HL-60 (cell line): ENCODE data around the gene FOXC2.

Experiments used
- DNase-seq, 2 experiments: peaks; one replicate each; pipeline ENCODE4 v3.0.0-alpha.2; 2010 to 2020; ENCODE audit warnings: low read depth in 1 of 2, low spot score in 1 of 2
- H3K27ac ChIP-seq: fragments of 250-450 bp; sonication (Bioruptor Pico); replicated peaks from 2 replicates; pipeline ENCODE4 v1.5.1; 2020; ENCODE audit warnings: mild to moderate bottlenecking, moderate library complexity
- H3K27me3 ChIP-seq: fragments of 250-450 bp; sonication (Bioruptor Pico); 2 replicates; pipeline ENCODE4 v1.5.1; 2021; ENCODE audit warnings: mild to moderate bottlenecking, moderate library complexity; ENCODE audit not compliant: insufficient read depth, poor library complexity, severe bottlenecking
- H3K4me3 ChIP-seq: replicated peaks from 2 replicates; pipeline ENCODE4 v1.5.1; 2011; ENCODE audit warnings: mild to moderate bottlenecking, control low read depth, low read length; ENCODE audit not compliant: insufficient read depth
- GABPA ChIP-seq: IDR thresholded peaks from 2 replicates; pipeline ENCODE4 v1.6.1; 2012; ENCODE audit warnings: low read depth
- POLR2AphosphoS5 ChIP-seq: IDR thresholded peaks from 2 replicates; pipeline ENCODE4 v1.6.1; 2012; ENCODE audit warnings: low read depth
- SPI1 ChIP-seq: IDR thresholded peaks from 2 replicates; pipeline ENCODE4 v1.6.1; 2012; ENCODE audit warnings: low read depth, mild to moderate bottlenecking, borderline replicate concordance
- TF ChIP-seq, protein P1 (sequence below): IDR thresholded peaks from one replicate; pipeline ENCODE4 v1.5.1; 2011; ENCODE audit warnings: low read length, control low read depth, inconsistent platforms; ENCODE audit not compliant: insufficient read depth
- TF ChIP-seq, protein P2 (sequence below): IDR thresholded peaks from 2 replicates; pipeline ENCODE4 v1.6.1; 2012; ENCODE audit warnings: low read depth; ENCODE audit not compliant: insufficient replicate concordance

Gene FOXC2

DNA sequence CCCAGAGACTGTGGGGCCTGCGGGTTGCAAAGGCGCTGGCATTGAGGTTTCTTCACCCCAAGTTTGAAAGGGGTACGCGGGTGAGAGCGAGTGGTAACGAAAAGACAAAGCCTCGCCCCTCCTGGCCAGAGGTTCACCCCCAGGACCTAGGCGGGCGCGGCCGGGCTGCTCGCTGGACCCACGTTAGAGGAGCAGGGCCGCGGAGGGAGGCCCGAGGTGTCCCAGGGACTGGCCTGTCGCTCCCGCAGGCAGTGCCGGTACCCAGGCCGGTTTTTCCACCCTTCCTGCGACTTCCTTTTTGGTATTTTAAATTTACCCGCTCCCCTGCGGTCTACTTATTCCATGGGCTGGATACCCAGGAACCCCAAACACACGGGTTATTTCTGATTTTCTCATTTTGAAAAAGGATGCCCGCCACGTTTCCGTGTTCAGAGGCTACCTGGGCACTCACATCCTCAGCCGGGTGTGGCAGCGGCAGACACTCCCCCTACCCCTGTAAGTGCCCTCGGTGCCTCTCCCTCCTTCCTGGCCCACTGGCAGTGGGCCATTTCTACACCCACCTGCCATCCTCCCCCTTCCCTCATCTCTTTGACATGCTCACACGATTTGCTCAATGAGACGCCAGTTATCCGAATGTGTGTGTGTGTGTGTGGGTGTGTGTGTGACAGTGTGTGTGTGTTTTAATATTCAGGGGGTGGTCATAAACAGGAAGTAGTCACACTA is 10.1 kb downstream of the FOXC2 start:
- no peak for DNase-seq
- H3K27ac ChIP-seq: no peak overlapping the region
- H3K27me3 ChIP-seq: peaks cover 2% of the 10 kb centered on the region
- H3K4me3 ChIP-seq: no peak overlapping the region
- TF ChIP-seq POLR2AphosphoS5 (no peak), GABPA (no peak), SPI1 (no peak)
- TF ChIP-seq, protein P1, sequence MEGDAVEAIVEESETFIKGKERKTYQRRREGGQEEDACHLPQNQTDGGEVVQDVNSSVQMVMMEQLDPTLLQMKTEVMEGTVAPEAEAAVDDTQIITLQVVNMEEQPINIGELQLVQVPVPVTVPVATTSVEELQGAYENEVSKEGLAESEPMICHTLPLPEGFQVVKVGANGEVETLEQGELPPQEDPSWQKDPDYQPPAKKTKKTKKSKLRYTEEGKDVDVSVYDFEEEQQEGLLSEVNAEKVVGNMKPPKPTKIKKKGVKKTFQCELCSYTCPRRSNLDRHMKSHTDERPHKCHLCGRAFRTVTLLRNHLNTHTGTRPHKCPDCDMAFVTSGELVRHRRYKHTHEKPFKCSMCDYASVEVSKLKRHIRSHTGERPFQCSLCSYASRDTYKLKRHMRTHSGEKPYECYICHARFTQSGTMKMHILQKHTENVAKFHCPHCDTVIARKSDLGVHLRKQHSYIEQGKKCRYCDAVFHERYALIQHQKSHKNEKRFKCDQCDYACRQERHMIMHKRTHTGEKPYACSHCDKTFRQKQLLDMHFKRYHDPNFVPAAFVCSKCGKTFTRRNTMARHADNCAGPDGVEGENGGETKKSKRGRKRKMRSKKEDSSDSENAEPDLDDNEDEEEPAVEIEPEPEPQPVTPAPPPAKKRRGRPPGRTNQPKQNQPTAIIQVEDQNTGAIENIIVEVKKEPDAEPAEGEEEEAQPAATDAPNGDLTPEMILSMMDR: no peak
- TF ChIP-seq, protein P2, sequence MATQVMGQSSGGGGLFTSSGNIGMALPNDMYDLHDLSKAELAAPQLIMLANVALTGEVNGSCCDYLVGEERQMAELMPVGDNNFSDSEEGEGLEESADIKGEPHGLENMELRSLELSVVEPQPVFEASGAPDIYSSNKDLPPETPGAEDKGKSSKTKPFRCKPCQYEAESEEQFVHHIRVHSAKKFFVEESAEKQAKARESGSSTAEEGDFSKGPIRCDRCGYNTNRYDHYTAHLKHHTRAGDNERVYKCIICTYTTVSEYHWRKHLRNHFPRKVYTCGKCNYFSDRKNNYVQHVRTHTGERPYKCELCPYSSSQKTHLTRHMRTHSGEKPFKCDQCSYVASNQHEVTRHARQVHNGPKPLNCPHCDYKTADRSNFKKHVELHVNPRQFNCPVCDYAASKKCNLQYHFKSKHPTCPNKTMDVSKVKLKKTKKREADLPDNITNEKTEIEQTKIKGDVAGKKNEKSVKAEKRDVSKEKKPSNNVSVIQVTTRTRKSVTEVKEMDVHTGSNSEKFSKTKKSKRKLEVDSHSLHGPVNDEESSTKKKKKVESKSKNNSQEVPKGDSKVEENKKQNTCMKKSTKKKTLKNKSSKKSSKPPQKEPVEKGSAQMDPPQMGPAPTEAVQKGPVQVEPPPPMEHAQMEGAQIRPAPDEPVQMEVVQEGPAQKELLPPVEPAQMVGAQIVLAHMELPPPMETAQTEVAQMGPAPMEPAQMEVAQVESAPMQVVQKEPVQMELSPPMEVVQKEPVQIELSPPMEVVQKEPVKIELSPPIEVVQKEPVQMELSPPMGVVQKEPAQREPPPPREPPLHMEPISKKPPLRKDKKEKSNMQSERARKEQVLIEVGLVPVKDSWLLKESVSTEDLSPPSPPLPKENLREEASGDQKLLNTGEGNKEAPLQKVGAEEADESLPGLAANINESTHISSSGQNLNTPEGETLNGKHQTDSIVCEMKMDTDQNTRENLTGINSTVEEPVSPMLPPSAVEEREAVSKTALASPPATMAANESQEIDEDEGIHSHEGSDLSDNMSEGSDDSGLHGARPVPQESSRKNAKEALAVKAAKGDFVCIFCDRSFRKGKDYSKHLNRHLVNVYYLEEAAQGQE: no peak

DNA sequence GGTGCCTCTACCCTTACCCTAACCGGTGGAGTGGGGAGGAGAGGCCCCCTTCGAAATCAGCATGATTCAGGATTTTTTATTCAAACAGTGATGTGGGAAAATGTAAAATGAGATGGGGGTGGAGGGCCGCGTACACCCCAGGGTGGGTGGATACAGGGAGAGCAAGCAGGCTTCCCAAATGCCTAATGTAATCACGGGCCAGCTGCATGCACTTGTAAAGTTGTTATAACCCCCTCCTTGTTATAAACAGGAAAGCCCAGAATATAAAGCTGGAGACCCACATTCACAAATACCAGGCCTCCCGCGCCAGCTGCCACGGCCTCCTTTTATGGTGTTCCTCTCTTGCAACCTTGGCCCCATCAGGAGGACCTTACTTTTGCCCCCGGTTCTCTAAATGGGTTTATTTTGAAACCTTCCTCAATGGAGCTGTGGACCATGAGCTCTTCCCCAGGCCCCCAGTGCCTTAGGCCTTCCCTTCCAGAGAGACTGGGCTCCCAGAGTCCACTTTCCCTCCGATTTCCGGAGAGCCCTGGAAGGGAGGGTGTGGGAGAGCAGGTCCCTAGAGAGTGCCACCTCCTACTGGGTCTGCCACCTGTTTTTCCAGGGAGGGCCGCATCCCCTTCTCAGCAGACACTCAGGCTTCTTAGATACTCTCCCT is 10.8 kb downstream of the FOXC2 start:
- DNase-seq: no peak
- TF ChIP-seq POLR2AphosphoS5 (no peak), GABPA (no peak), SPI1 (no peak)
- TF ChIP-seq, protein P1: no peak
- TF ChIP-seq, protein P2: no peak
- peaks cover 2% of the 10 kb centered on the region for H3K27me3 ChIP-seq
- H3K27ac ChIP-seq: no peak overlapping the region
- no peak overlapping the region for H3K4me3 ChIP-seq

DNA sequence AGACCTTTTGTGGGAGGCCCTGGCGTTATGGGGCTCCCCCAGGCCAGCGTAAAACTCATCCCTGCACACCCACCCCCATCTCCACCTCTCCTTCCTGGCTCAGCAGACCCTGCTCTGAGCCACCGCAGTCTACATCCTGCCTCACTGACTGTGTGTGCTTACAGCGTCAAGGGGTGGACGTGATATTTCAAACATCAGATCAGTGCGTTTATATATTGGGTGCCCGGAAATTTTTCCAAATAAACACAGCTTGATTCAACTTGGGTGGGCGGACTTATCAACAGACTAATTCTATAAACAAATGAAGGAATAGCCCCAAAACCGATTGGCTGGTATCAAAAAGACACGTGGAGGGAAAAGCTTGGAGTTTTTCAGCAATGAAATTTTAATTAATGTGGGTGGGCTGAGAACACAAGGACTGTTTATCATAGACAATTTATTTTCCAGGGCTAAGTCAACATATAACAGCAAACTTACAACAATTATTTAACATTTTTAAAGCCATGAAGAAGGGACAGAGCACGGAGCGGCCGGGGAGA is 11.5 kb downstream of the FOXC2 start, which contains the start of gene FOXL1:
TSS of gene FOXL1 (plus strand) at position 489 of the 539 bp plus-strand sequence. CDS start 175 bp downstream, outside the sequence.
- Histone ChIP-seq H3K27ac (no peak within 1 kb of the TSS), H3K27me3 (peaks cover 2% of the 10 kb centered on the region), H3K4me3 (no peak within 1 kb of the TSS)
- TF ChIP-seq GABPA: no peak
- no peak for TF ChIP-seq SPI1
- TF ChIP-seq, protein P2: no peak
- TF ChIP-seq POLR2AphosphoS5: no peak
- TF ChIP-seq, protein P1: no peak
- DNase-seq: no peak
